ENCODE results near the gene ZNF780A.
"Not testable (repeated sequence)": the region's sequence is repeated elsewhere in the genome, so short reads cannot be mapped to it uniquely, and the experiment has no call there.

Gene ZNF780A

GRCh38 chr19:40081411-40081810 is 9.3 kb downstream of the ZNF780A start:
- DNase-seq, result no peak

GRCh38 chr19:40080289-40080688 is 10.5 kb downstream of the ZNF780A start:
- DNase-seq, result no peak

GRCh38 chr19:40078377-40078776 is 12.4 kb downstream of the ZNF780A start:
- DNase-seq, result no peak

- no peak for DNase-seq
Observed at GRCh38 chr19:40070058-40070457, 20.7 kb downstream of the ZNF780A start.

- no peak for DNase-seq
Observed at GRCh38 chr19:40059624-40060023, 31.1 kb downstream of the ZNF780A start.

GRCh38 chr19:40057166-40057565 is 33.6 kb downstream of the ZNF780A start:
- no peak for DNase-seq

- no peak for DNase-seq
Observed at GRCh38 chr19:40056505-40056904, 34.2 kb downstream of the ZNF780A start.

GRCh38 chr19:40055832-40056504 is 34.8 kb downstream of the ZNF780A start, which contains the start of gene ZNF780B:
Gene ZNF780B (minus strand): TSS chr19:40056231. CDS start chr19:40050332, 5,899 bp downstream.
- DNase-seq, result peak; percentile 75

- no peak for DNase-seq
Observed at GRCh38 chr19:40055049-40055448, 35.7 kb downstream of the ZNF780A start.

- DNase-seq, result no peak
Observed at GRCh38 chr19:40054632-40055031, 36.1 kb downstream of the ZNF780A start.

GRCh38 chr19:40053491-40053890 is 37.3 kb downstream of the ZNF780A start:
- DNase-seq, result no peak

GRCh38 chr19:40041718-40042117 is 49.0 kb downstream of the ZNF780A start:
- DNase-seq, result not testable (repeated sequence)

GRCh38 chr19:40038047-40038446 is 52.7 kb downstream of the ZNF780A start:
- DNase-seq, result not testable (repeated sequence)

- no peak for DNase-seq
Observed at GRCh38 chr19:40035996-40036395, 54.7 kb downstream of the ZNF780A start.

GRCh38 chr19:40033989-40034560 is 56.7 kb downstream of the ZNF780A start:
- DNase-seq, result no peak

GRCh38 chr19:40026597-40026970 is 64.2 kb downstream of the ZNF780A start:
- no peak for DNase-seq

GRCh38 chr19:40025938-40026596 is 64.7 kb downstream of the ZNF780A start:
- DNase-seq, result no peak

GRCh38 chr19:40023969-40024368 is 66.8 kb downstream of the ZNF780A start:
- no peak for DNase-seq
